ENCODE data around the gene STAMBP. TPM values are rescaled to one million over a fixed set of nuclear protein-coding genes. Genes with fewer than 3 reads are reported as not detected.
"Not testable (repeated sequence)": the region's sequence is repeated elsewhere in the genome, so short reads cannot be mapped to it uniquely, and the experiment has no call there.

STAMBP gene
- total RNA-seq, 1 experiment from 2014 or later = 41.4 TPM

DNA sequence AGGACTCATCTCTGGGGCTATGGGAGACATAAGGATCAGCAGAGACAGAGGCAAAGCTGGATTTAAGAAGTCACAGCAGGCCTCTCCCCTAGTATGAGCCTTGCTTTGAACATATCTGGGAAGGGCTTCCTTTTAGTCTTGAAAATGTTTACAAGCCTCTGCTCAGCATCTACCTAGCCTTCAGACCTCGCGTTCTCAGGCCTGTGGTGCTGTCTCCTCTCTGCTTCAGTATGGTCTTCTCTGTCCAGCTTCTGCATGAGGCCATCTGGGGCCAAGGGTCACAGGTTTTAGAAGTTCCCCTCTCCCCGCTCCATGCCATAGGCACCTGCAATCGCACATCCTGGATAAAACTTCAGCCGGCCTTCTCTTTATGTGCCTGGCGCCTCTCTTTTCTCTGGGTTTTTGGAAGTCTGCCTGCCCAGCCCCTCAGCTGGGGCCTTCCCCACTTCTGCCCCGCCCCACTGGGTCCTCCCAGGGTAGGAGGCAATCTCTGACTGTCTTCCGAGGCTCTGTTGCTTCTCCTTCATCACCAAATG, 71.1 kb downstream of the STAMBP start:
- in situ Hi-C loops (cut with HindIII; ENCODE audit: low sequenced_read_pairs) = no loop called here
- DNase-seq (ENCODE audit: low spot score) = no peak

DNA sequence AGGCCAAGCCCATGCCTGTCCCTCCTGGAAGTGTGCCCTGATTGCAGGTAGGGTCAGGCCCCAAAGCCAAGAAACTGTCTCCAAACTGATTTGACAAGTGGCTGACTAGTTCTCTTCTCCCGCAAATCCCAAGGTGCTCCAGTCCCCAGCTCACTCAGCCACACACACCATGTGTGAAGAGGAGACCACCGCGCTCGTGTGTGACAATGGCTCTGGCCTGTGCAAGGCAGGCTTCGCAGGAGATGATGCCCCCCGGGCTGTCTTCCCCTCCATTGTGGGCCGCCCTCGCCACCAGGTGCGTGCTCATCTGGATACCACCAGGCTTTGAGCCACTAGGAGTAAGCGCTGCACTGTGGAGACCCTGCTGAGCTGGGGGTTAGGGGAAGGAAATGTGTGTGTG, 72.4 kb downstream of the STAMBP start:
- DNase-seq (ENCODE audit: low spot score) = no peak
- in situ Hi-C loops (cut with HindIII; ENCODE audit: low sequenced_read_pairs) = no loop called here

DNA sequence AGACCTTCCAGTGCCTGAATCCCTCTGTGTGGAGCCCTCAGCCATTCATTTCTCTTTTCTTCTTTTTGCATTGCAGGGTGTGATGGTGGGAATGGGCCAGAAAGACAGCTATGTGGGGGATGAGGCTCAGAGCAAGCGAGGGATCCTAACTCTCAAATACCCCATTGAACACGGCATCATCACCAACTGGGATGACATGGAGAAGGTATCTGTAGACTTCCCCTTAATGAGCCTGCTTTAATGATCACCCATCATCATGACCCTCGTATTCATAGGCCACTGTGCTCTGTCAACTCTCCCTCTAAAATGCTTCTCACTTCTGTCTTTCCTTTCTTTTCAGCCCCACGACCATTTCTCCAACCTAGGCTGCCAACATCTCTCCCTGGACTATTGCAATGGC, 73.5 kb downstream of the STAMBP start:
- in situ Hi-C loops (cut with HindIII; ENCODE audit: low sequenced_read_pairs) = no loop called here
- no peak for DNase-seq (ENCODE audit: low spot score)

DNA sequence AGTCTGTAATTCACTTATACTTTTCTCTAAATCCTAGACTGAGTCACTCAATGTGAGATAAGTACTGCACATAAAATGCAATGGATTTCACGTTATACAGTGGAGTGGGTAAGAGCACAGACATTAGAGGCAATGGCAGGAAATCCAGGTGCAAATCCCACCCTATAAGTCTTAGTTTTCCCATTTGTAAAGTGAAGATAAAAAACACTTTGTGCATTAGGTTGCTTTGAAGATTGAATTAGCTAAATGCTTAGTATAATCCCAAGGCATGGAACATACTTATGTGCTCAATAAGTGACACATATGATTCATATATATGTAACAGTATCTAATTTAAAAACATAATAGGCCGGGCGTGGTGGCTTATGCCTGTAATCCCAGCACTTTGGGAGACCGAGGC, 74.6 kb downstream of the STAMBP start:
- in situ Hi-C loops (cut with HindIII; ENCODE audit: low sequenced_read_pairs) = no loop called here

DNA sequence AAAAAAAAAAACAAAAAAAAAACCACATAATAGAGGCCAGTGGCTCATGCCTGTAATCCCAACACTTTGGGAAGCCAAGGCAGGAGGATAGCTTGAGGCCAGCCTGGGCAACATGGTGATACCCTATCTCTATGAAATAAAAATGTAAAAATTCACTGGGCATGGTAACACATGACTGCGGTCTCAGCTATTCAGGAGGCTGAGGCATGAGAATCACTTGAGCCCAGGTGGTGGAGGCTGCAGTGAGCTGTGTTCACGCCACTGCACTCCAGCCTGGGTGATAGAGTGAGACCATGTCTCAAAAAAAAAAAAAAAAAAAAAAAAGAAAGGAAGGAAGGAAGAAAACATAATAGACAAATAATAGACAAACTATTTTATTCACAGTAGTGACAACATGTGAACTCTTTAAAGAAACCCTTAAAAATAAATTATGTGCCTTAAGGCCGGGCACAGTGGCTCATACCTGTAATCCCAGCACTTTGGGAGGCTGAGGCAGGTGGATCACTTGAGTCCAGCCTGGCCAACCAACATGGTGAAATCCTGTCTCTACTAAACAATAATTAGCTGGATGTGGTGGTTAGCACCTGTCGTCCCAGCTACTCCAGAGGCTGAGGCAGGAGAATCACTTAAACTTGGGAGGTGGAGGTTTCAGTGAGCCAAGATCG, 75.3 kb downstream of the STAMBP start:
- in situ Hi-C loops (cut with HindIII; ENCODE audit: low sequenced_read_pairs); DNase-seq (ENCODE audit: low spot score): not testable (repeated sequence)

More for the DNA sequence above, 74.6 kb downstream of the STAMBP start:
- no peak for DNase-seq (ENCODE audit: low spot score)

DNA sequence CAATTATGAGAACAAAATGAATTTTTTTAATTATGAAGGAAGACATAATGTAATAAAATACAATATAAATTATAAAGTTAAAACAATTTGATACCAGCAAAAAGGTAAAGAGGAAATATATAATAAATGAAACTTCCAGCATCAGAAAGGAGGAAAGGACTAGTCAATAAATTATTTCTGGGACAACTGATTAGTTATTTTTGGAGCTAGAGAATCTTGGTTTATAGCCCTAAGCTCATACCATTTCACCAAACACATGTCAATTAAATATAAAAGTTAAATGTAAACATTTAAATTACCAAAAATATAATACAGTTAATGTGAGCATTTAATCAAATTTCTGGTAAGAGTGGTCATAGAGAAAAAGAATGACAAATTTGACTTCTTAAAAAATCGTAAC, 76.2 kb downstream of the STAMBP start:
- DNase-seq (ENCODE audit: low spot score) = no peak
- in situ Hi-C loops (cut with HindIII; ENCODE audit: low sequenced_read_pairs) = no loop called here

DNA sequence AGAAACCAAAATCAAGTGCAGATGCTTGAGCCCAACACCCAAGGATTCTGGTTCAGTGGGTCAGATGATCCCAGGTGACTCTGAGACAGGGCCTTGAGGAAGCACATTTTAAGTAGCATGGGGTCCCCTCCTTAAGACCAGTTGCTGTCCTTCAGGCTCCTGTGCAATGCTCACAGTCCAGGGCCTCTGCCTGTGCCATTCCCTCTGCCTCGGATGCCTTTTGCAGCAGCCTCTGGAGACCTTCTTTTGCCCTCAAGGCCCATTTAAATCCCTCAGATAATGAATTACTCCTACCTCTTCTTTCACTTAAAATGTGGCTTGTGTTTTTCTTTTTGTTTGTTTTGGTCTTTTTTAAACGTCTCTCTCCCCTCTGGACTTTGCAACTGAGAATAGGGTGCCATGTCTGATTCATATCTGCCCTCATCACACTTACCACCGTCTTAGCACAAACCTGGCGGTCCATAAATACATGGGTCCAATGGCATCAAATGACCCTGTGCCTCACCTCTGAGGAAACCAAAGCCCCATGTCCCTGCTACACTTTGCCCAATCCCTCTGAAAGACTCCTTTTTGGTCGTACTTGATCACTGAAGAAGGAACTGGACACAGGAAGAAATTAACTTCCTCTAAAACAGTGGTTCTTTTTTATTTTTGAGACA, 78.2 kb downstream of the STAMBP start:
- DNase-seq (ENCODE audit: low spot score) = no peak
- in situ Hi-C loops (cut with HindIII; ENCODE audit: low sequenced_read_pairs) = no loop called here

DNA sequence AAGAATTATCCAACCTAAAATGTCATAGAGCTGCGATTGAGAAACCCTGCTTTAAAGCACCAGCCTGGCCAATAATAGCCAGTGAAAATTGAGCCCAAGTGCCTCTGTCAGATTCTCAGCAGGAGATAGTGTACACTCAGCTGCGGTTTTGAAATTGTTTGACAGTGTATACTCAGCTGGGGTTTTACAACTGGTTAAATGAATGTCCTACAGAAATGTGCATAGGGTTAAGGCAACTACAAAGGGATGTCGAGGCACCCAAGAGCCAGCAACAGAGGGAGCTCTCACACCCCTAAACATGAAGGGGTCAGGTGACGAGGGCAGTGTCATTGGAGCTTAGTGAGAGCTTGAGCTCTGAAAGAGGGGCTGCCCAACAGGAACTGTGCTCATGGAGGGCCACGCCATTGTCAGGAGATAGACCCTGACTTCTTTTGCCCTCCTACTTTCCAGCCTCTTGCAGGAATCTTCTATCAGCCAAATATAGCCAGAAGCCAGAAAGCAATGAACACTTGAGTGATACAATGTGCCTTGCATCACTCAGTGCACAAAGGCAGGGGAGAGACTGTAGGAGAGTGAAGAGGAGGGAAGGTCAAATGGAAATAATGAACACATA, 79.2 kb downstream of the STAMBP start:
- in situ Hi-C loops (cut with HindIII; ENCODE audit: low sequenced_read_pairs) = no loop called here

DNA sequence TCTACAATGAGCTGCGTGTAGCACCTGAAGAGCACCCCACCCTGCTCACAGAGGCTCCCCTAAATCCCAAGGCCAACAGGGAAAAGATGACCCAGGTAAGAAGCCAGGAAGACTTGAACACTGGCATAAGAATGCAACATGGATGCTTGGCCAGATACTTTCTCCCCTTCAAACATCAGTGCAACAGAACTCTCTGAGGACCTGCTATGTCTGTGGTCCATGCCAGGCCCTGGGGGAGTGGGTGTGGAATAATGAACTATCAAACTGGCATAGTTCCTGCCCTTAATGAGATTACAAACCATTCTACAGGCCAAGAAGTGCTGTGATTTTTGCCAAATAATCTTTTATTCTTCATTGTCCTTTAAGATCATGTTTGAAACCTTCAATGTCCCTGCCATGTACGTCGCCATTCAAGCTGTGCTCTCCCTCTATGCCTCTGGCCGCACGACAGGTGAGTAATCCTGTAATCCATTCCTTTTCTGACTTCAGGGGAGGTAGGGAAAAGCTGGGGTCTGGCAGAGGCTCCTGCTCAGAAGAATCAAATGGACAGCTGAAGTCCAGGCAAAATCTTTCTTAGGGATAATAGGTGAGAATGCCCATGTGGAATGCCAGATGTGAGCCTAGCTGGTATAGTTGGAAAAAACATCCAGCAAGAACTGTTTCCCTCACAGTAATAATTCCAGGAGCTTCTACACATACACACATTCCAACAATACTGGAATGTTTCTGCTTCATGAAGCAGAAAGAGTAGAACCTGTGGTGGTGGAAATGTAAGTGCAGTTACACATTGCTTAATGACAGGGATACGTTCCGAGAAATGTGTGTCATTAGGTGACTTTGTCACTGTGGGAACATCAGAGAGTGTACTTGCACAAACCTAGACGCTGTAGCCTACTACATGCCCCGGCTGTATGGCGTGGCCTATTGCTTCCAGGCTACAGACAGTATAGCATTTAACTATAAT, 80.2 kb downstream of the STAMBP start:
- in situ Hi-C loops (cut with HindIII; ENCODE audit: low sequenced_read_pairs) = no loop called here
- no peak for DNase-seq (ENCODE audit: low spot score)

More for the DNA sequence above, 79.2 kb downstream of the STAMBP start:
- DNase-seq (ENCODE audit: low spot score) = peak; percentile 23

DNA sequence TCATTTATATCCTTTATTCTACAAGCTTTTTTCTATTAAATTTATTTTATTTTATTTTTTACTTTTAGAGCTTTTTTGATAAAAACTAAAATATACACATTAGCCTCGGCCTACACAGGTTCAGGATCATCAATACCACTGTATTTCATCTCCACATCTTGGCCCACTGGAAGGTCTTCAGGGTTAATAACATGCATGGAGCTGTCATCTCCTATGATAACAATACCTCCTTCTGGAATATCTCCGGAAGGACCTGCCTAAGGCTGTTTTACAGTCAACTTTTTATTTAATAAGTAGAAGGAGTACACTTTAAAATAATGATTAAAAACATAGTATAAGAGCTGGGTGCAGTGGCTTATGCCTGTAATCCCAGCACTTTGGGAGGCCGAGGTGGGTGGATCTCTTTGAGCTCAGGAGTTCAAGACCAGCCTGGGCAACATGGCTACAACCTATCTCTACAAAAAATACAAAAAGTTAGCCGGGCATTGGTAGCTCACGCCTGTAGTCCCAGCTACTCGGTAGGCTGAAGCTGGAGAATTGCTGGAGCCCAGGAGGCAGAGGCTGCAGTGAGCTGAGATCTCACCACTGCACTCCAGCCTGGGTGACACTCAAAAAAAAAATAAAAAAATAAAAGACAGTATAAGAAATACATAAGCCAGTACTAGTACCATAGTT, 82.2 kb downstream of the STAMBP start:
- no peak for DNase-seq (ENCODE audit: low spot score)

DNA sequence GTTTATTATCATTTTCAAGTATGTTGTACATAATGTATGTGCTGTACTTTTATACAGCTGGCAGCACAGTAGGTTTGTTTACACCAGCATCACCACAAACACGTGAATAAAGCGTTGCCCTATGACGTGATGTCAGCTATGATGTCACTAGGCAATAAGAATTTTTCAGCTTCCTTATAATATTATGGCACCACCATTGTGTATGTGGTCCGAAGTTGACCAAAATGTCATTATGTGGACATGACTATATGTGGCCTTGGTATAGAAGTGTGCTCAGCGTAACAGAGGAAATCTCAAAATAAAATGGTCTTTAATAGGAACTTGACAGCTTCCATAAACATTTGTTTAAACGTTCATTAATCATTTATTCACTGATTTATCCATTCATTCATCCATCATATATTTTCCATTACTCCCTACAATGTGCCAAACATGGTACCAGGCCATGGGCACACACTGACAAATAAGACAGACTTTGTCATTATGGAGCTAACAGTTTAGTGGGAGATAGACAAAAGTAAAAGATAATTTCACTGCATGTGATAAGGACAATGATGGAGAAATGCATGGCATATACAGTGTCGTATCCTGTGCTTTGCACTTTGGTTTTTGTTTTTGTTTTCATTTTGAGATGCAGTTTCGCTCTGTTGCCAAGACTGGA, 82.9 kb downstream of the STAMBP start:
- DNase-seq (ENCODE audit: low spot score) = no peak
- in situ Hi-C loops (cut with HindIII; ENCODE audit: low sequenced_read_pairs) = no loop called here

More for the DNA sequence above, 82.2 kb downstream of the STAMBP start:
- in situ Hi-C loops (cut with HindIII; ENCODE audit: low sequenced_read_pairs) = no loop called here

DNA sequence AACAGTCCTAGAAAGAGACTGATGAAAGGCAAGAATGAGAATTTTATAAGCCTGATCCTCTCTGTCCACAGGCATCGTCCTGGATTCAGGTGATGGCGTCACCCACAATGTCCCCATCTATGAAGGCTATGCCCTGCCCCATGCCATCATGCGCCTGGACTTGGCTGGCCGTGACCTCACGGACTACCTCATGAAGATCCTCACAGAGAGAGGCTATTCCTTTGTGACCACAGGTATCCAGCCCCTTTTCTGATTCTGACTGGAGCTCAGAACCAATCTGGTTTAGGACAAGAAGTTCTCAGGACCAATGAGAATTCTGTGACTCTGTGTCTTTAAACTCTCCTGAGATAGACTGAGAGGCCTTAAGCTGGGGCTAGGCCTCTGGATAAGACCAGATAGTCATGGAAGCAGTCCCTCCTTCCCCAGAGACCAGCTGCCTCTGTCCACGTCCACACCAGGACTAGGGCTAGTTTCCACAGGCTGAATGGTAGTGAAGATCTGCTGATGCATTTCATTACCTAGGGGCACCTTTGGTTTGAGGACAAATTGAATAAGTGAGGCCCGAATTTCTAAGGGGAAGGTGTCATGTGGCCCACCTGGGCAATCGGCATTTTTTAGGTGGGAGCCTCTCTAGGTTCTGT, 84.8 kb downstream of the STAMBP start:
- in situ Hi-C loops (cut with HindIII; ENCODE audit: low sequenced_read_pairs) = no loop called here
- DNase-seq (ENCODE audit: low spot score) = no peak

DNA sequence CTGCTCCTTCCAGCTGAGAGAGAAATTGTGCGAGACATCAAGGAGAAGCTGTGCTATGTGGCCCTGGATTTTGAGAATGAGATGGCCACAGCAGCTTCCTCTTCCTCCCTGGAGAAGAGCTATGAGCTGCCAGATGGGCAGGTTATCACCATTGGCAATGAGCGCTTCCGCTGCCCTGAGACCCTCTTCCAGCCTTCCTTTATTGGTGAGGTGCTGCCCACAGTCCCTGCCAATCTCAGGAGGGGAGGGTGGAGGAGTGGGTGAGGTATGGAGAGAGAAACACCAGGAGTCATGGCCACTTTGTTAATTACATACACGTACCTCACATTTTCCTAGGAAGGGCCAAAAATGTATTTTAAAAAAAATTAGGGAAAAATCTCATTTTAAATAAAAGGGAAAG, 85.9 kb downstream of the STAMBP start:
- DNase-seq (ENCODE audit: low spot score) = no peak
- in situ Hi-C loops (cut with HindIII; ENCODE audit: low sequenced_read_pairs) = no loop called here

DNA sequence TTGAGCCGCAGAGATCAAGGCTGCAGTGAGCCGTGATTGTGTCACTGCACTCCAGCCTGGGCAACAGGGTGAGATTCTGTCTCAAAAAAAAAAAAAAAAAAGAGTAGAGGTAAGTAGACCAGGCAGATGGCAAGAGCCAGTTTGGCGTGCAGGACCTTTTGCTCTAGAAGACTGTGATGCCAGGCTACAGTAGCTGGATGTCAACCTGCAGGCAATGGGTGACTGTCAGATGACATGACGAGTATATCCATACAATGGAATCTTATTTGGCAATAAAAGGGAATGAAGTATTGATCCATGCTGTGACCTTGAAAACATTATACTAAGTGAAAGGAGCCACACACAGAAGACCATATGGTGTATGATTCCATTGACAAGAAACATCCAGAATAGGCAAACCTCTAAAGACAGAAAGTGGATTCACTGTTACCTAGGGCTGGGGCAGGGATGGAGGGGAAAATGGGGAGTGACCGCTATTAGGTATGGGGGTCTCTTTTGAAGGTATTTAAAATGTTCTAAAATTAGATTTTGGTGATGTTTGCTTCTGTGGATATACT, 86.8 kb downstream of the STAMBP start:
- DNase-seq (ENCODE audit: low spot score) = no peak
- in situ Hi-C loops (cut with HindIII; ENCODE audit: low sequenced_read_pairs) = no loop called here

DNA sequence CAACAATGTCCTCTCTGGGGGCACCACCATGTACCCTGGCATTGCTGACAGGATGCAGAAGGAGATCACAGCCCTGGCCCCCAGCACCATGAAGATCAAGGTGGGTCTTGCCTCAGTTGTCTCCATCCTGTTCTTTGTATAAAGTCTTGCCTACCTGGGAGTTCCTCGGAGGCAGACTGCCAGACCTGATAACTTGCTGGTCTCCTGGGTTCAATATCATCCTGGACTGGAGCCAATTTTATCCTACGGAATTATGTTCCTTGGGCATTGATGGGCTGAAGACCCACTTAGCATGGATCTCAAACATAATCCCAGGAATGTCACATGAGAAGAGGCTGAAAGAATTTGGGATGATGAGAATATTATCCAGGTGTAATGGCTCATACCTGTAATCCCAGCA, 87.9 kb downstream of the STAMBP start:
- in situ Hi-C loops (cut with HindIII; ENCODE audit: low sequenced_read_pairs) = no loop called here
- DNase-seq (ENCODE audit: low spot score) = no peak

DNA sequence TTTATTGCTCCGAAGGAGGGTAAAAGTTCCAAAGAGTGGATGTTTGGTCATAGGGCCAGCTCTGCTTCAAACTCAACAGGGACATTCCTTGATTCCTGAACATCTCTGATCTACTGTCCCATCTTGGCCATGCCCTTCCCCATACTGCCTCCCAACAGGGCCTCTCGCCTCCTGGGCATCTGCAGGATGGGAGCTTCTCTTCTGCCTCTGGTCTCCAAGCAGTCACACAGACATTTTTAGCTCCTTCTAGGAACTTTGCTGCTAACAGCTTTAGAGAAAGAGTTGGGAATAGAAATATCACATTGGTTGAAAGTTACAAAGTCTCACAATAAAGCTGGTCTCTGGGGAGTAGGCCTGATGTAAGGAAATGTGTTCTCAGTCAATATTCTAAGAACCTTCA, 88.5 kb downstream of the STAMBP start:
- in situ Hi-C loops (cut with HindIII; ENCODE audit: low sequenced_read_pairs) = no loop called here
- DNase-seq (ENCODE audit: low spot score) = no peak

DNA sequence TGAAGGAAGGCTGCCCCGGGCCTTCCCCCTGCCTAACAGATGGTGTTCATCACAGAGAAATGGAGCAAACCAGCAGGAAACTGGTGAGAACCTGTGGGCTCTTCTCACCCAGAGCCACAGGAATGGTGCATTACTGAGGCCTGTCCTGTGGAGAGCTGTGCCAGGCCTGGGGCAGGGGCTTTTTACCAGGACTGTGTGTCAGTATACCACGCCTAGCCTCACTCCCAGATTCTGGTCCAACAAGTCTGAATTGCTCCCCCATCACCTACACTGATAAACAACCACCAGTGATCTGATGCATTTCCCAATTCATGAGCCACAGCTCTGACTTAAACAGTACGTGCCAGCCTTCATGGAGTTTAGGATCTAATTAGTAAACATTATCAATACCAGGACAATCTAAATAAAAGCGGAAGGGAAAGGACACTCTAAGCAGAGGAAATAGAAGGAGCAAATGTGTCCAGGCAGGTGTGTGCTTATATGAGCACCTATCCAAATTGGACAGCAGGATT, 89.0 kb downstream of the STAMBP start:
- in situ Hi-C loops (cut with HindIII; ENCODE audit: low sequenced_read_pairs) = no loop called here
- DNase-seq (ENCODE audit: low spot score) = no peak

Data from G401 (cell line).